Measurements from ENCODE around the gene KISS1.

Gene KISS1

DNA sequence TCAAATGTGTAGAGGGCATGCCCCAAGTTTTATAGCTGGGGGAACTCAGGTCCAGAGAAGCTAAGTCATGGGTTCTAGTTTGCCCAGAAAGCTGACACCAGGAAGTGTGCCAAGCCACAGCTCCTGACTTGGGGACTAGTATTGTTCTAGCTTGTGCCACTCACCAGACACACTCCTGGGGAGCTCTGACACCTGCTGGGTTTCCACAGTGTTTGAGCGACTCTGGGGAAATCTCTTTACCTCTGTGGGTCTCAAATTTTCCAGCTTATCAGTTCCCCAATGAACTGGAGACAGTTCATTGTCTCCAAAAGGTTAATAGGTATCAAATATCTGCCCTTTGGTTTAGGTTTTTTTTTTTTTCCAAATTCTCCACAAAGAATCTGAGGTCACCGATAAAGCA, 4.2 kb downstream of the KISS1 start:
- no peak for DNase-seq (ENCODE audit: low read depth in 2 of 2)

DNA sequence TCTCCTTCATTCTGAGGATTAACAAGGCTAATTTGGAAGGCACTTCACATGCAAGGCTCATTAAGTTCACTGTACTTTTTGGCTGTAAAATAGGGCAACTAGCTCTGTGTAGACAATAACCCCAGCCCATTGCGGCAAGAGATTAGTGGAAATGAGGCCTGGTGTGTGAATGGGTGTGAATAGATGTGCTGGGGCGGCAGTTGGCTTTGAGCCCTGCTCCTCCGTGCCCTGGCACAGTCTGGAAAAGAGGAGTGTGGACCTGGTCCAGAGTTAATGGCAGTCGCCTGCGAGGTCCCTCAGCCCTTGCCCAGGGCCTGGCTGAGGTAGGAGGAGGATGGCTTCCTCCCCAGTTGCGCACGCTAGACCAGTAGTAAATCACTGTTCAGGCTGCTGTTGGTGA, 4.8 kb downstream of the KISS1 start:
- no peak for DNase-seq (ENCODE audit: low read depth in 2 of 2)

GRCh38 chr1:204190212-204191211, 5.8 kb downstream of the KISS1 start:
- DNase-seq (ENCODE audit: low read depth in 2 of 2): peak in 1 of 2 donors; percentile 13

- DNase-seq (ENCODE audit: low read depth in 2 of 2): no peak
These were observed 7.2 kb downstream of the KISS1 start for GRCh38 chr1:204188959-204189639.

- no peak for DNase-seq (ENCODE audit: low read depth in 2 of 2)
These were observed 9.7 kb downstream of the KISS1 start for GRCh38 chr1:204186597-204186996.

DNA sequence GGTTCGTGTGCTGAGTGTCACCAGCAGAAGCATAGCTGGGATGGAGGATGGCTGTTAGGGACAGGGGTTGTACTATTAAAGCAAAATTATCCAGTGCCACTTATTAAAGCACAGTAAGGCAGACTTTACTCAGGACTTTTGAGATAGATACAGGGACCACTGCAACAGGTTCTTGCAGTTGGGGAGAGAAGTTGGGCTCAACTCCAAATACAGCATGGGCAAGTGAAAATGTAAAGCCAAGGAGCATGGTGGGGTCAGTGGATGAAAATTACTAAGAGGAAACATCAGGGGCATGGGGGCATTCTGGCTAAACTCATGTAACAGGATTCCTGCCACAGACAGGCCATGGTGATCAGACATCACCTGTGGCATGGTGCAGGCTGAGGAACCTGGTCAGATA, 15.2 kb downstream of the KISS1 start:
- no peak for DNase-seq (ENCODE audit: low read depth in 2 of 2)

- no peak for DNase-seq (ENCODE audit: low read depth in 2 of 2)
These were observed 16.2 kb downstream of the KISS1 start for GRCh38 chr1:204180133-204180532.

GRCh38 chr1:204178487-204179281, 17.6 kb downstream of the KISS1 start:
- no peak for DNase-seq (ENCODE audit: low read depth in 2 of 2)

DNA sequence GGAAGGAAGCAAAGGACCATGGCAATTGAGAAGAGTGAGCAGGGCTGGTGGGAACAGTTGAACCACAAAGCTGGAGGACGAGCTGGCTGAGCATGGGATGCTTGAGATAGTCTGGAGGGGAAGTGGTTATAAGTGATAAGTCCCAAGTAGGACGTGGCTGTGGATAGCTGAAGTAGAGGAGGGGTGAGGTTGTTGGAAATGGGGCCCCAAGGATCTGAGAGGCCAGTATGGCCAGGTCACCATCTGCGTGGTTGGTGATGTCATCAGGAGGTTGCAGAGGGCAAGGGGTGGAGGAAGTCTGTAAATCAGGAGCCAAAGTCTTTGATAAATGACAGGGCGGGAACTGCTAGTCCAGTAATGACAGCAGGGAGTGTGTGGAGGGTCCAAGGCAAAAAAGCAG, 19.2 kb downstream of the KISS1 start:
- no peak for DNase-seq (ENCODE audit: low read depth in 2 of 2)

- DNase-seq (ENCODE audit: low read depth in 2 of 2): no peak
These were observed 20.2 kb downstream of the KISS1 start for GRCh38 chr1:204176049-204176448.

- no peak for DNase-seq (ENCODE audit: low read depth in 2 of 2)
These were observed 21.3 kb downstream of the KISS1 start for GRCh38 chr1:204174958-204175357.

DNA sequence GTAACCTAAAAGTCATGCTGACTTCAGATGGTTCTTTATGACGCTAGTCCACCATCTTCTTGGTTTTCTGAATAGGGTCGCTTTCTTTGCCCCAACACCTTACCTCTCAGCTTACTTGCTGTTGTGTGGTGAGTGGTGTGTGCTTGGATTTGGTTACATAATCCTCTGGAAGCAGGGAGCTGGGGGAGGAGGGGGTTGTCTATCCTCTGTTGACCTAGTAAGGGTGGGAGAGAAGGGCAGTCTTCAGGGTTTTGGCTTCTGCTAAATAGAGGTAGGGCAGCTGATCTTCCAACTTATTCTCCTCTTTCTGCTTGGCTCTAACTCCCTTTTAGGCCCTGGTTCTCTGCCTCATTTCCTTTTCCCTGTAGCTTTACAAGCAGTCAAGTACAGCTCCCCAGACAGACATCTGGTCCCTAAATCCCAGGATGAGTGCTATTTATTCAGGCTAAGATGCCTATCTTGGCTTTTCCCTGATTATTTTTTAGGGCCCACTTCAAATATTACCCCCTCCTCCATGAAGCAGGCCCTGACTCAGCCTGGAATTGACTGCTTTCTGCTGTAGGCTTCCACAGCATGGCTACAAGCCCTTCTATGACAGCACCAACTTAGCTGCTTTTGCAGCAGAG, 23.8 kb downstream of the KISS1 start:
- DNase-seq (ENCODE audit: low read depth in 2 of 2): no peak

GRCh38 chr1:204171751-204172178, 24.5 kb downstream of the KISS1 start:
- no peak for DNase-seq (ENCODE audit: low read depth in 2 of 2)

- no peak for DNase-seq (ENCODE audit: low read depth in 2 of 2)
These were observed 25.7 kb downstream of the KISS1 start for GRCh38 chr1:204170494-204171155.

DNA sequence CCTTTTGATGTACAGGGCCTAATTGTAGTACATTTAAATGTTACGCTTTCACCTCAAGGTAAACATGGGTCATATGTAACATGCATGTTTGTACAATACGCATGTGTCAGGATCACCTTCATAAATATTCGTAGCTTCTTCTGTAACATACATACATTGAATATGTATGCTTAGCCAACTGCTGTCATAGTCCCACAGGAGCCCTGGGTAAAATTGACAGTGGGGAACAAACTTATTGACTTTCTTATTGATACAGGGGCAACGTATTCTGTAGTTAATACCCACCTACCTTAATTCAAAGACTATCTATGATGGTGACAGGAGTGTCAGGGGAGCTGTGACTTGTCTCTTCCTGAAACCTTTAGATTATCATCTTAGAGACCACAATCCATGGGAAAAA, 26.4 kb downstream of the KISS1 start:
- no peak for DNase-seq (ENCODE audit: low read depth in 2 of 2)

DNA sequence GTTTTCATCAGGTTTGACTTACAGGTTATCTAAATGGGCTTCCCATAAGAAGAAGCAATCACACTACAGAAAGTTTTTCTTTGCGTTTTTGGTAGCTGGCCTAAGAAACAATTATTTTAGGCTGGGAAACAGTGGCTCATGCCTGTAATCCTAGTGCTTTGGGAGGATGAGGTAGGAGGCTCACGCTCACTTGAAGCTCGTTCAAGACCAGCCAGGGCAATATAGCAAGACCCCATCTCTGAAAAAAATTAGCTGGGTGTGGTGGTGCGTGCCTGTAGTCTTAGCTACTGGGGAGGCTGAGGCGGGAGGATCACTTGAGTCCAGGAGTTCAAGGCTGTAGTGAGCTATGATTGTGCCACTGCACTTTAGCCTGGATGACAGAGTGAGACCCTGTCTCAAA, 28.6 kb downstream of the KISS1 start:
- no peak for DNase-seq (ENCODE audit: low read depth in 2 of 2)

DNA sequence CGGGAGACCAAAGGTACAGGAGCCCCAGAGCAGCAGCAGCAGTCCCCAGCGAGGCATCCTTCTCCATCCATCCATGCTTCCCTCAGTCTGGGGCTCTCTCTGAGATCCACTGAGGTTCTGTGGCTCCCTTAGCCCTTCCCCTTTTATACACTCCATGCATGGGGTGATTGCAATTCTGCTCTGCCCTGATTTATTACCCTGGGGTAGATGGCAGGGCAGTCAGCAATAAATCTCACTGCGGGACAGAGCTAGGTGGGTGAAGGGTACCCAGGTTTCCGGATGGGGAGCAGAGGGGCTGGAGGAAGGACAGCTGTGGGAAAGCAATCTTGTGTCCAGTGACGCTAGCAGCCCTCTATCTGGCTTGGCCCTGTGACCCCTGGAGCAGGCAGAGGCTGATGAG, 30.1 kb downstream of the KISS1 start, which contains the start of gene REN:
Gene REN (minus strand): TSS at position 119 of the 400 bp plus-strand sequence. CDS start 44 bp downstream, at position 75.
- no peak for DNase-seq (ENCODE audit: low read depth in 2 of 2)

DNA sequence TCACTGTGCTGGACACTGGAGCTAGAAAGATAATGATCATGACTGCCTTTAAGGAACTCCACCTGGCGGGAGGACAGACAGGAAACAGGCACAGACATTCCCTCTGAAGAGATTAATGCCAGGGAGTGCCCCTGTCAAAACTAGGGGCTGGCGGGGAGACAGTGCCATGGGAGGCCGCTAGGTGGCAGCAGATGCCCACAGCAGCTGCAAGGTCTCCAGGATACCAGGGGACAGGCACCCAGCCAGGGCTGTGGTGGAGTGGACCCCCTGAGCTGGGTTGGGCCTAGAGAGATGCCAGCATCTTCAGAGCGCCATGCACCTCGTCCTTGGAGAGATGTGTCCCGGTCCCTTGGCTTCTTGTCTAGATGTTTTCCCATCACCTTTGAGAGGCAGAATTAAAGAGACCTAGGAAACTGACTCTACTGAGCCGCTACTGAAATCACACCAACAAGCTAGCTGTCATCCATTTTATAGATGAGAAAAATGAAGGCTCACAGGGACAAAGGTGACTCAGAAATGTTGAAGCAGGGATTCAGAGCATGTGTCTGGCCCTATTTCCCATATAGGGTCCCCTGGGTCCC, 33.7 kb downstream of the KISS1 start:
- DNase-seq (ENCODE audit: low read depth in 2 of 2): peak; percentile 60 to 72

- no peak for DNase-seq (ENCODE audit: low read depth in 2 of 2)
These were observed 34.4 kb downstream of the KISS1 start for GRCh38 chr1:204161609-204162493.

- no peak for DNase-seq (ENCODE audit: low read depth in 2 of 2)
These were observed 38.3 kb downstream of the KISS1 start for GRCh38 chr1:204157962-204158361.
